ENCODE measurements around the gene CPAMD8.

DNA sequence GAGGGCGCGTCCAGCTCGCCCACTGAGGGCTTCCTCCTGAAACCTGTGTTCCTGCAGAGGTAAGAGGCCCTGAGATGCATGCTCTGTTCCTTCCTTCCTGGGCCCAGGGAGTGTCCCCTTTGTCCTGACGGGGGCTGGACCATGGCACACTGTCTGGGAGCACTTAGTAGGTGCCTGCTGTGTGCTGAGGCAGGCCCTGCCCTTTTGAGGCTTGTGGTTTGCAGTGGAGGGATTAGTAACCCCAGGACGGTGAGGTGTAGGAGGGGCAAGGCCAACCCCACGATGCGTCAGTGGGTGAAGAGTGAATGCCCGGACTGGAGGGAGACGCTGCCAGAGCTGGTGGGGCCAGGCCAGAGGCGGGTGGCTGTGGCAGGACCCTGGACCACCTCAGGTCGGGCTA is 149.0 kb downstream of the CPAMD8 start:
- TF ChIP-seq, protein P1, sequence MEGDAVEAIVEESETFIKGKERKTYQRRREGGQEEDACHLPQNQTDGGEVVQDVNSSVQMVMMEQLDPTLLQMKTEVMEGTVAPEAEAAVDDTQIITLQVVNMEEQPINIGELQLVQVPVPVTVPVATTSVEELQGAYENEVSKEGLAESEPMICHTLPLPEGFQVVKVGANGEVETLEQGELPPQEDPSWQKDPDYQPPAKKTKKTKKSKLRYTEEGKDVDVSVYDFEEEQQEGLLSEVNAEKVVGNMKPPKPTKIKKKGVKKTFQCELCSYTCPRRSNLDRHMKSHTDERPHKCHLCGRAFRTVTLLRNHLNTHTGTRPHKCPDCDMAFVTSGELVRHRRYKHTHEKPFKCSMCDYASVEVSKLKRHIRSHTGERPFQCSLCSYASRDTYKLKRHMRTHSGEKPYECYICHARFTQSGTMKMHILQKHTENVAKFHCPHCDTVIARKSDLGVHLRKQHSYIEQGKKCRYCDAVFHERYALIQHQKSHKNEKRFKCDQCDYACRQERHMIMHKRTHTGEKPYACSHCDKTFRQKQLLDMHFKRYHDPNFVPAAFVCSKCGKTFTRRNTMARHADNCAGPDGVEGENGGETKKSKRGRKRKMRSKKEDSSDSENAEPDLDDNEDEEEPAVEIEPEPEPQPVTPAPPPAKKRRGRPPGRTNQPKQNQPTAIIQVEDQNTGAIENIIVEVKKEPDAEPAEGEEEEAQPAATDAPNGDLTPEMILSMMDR (IDR thresholded peaks at IDR 0.05 in 2 of 3, conservative IDR thresholded peaks at IDR 0.05 in 1 of 3; ENCODE audit: borderline replicate concordance in 1 of 3, insufficient read depth in 1 of 3, low read depth in 2 of 3, low read length in 2 of 3) = no peak
- TF ChIP-seq POLR2A (IDR thresholded peaks at IDR 0.05; ENCODE audit: borderline replicate concordance, extremely low read depth, insufficient read depth, insufficient read length) (no peak), EZH2 (IDR thresholded peaks at IDR 0.05) (no peak), POLR2AphosphoS5 (IDR thresholded peaks at IDR 0.05; ENCODE audit: low read depth, low read length) (no peak), YY1 (IDR thresholded peaks at IDR 0.05; ENCODE audit: extremely low read depth, insufficient replicate concordance, low read depth, low read length) (no peak), SIN3A (IDR thresholded peaks at IDR 0.05; ENCODE audit: low read depth) (no peak), EGR1 (IDR thresholded peaks at IDR 0.05; ENCODE audit: low read depth) (no peak), CBX3 (IDR thresholded peaks at IDR 0.05; ENCODE audit: low read depth) (no peak), TCF7L2 (IDR thresholded peaks at IDR 0.05; ENCODE audit: borderline replicate concordance, extremely low read depth, insufficient read depth, insufficient read length) (no peak)
- TF ChIP-seq, protein P2, sequence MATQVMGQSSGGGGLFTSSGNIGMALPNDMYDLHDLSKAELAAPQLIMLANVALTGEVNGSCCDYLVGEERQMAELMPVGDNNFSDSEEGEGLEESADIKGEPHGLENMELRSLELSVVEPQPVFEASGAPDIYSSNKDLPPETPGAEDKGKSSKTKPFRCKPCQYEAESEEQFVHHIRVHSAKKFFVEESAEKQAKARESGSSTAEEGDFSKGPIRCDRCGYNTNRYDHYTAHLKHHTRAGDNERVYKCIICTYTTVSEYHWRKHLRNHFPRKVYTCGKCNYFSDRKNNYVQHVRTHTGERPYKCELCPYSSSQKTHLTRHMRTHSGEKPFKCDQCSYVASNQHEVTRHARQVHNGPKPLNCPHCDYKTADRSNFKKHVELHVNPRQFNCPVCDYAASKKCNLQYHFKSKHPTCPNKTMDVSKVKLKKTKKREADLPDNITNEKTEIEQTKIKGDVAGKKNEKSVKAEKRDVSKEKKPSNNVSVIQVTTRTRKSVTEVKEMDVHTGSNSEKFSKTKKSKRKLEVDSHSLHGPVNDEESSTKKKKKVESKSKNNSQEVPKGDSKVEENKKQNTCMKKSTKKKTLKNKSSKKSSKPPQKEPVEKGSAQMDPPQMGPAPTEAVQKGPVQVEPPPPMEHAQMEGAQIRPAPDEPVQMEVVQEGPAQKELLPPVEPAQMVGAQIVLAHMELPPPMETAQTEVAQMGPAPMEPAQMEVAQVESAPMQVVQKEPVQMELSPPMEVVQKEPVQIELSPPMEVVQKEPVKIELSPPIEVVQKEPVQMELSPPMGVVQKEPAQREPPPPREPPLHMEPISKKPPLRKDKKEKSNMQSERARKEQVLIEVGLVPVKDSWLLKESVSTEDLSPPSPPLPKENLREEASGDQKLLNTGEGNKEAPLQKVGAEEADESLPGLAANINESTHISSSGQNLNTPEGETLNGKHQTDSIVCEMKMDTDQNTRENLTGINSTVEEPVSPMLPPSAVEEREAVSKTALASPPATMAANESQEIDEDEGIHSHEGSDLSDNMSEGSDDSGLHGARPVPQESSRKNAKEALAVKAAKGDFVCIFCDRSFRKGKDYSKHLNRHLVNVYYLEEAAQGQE (IDR thresholded peaks at IDR 0.05; ENCODE audit: low read depth) = no peak
- TF ChIP-seq, protein P3, sequence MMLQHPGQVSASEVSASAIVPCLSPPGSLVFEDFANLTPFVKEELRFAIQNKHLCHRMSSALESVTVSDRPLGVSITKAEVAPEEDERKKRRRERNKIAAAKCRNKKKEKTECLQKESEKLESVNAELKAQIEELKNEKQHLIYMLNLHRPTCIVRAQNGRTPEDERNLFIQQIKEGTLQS (IDR thresholded peaks at IDR 0.05) = no peak
- TF ChIP-seq, protein P4, sequence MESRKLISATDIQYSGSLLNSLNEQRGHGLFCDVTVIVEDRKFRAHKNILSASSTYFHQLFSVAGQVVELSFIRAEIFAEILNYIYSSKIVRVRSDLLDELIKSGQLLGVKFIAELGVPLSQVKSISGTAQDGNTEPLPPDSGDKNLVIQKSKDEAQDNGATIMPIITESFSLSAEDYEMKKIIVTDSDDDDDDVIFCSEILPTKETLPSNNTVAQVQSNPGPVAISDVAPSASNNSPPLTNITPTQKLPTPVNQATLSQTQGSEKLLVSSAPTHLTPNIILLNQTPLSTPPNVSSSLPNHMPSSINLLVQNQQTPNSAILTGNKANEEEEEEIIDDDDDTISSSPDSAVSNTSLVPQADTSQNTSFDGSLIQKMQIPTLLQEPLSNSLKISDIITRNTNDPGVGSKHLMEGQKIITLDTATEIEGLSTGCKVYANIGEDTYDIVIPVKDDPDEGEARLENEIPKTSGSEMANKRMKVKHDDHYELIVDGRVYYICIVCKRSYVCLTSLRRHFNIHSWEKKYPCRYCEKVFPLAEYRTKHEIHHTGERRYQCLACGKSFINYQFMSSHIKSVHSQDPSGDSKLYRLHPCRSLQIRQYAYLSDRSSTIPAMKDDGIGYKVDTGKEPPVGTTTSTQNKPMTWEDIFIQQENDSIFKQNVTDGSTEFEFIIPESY (IDR thresholded peaks at IDR 0.05; ENCODE audit: extremely low read depth, insufficient replicate concordance, low read length) = no peak
